Prostate gland (tissue), 2 donors: Measurements from ENCODE around the gene SPTSSB. TPM values are rescaled to one million over a fixed set of nuclear protein-coding genes. Genes with fewer than 3 reads are reported as not detected.

Experiments
- DNase-seq: peaks from one replicate; pipeline ENCODE4 v3.0.0-alpha.2; 2019; ENCODE audit warnings: low spot score
- H3K27ac ChIP-seq, 2 donors: fragments of 200-600 bp; sonication (generic); 2 replicates each; pipeline ENCODE4 v1.5.1; 2017 to 2019
- H3K27me3 ChIP-seq: fragments of 200-600 bp; sonication (generic); replicated peaks from 2 replicates; pipeline ENCODE4 v1.5.1; 2019; ENCODE audit not compliant: insufficient read depth
- H3K36me3 ChIP-seq, 2 donors: fragments of 200-600 bp; sonication (generic); 1 replicate in 1 of 2; 2 replicates in 1 of 2; pipeline versions ENCODE4 v1.5.1 to v1.8.1; 2017 to 2019
- H3K4me1 ChIP-seq: fragments of 200-600 bp; sonication (generic); replicated peaks from 2 replicates; pipeline ENCODE4 v1.5.1; 2019
- H3K4me3 ChIP-seq, 2 donors: fragments of 200-600 bp; sonication (generic); 2 replicates each; pipeline ENCODE4 v1.5.1; 2017 to 2019
- H3K9me3 ChIP-seq: fragments of 200-600 bp; sonication (generic); 2 replicates; pipeline ENCODE4 v1.5.1; 2017
- POLR2A ChIP-seq: fragments of 450-650 bp; IDR thresholded peaks from one replicate; pipeline ENCODE4 v1.6.1; 2016; ENCODE audit warnings: antibody characterized with exemption, mild to moderate bottlenecking
- POLR2AphosphoS5 ChIP-seq: sonication (generic); formaldehyde crosslinking; IDR thresholded peaks from one replicate; pipeline ENCODE4 v1.6.1; 2017; ENCODE audit warnings: antibody characterized with exemption
- whole genome bisulfite sequencing: methylation state at CpG from one replicate; pipeline ENCODE4 v1.1.5; 2018; 5-methylcytosine and 5-hydroxymethylcytosine counted together
- intact Hi-C: fragments of 100-400 bp; cut with DNase I; formaldehyde crosslinking; loops from one replicate; pipeline ENCODE4 v1.14.2; 2022
- total RNA-seq, 2 donors: library from RNA; depleted of rRNA; stranded (reverse); fragments of >200 nt; gene quantifications; one replicate each; pipeline ENCODE4 v1.1.0, GENCODE V29; 2016
- TF ChIP-seq, protein P1 (sequence below), 4 experiments: fragments of 200-600 bp in 2 of 4; fragments of 450-650 bp in 2 of 4; sonication (generic) in 2 of 4; IDR thresholded peaks; 1 replicate in 3 of 4; 2 replicates in 1 of 4; pipeline ENCODE4 v1.5.1; 2016 to 2019; ENCODE audit warnings: antibody characterized with exemption in 4 of 4, mild to moderate bottlenecking in 2 of 4, moderate library complexity in 2 of 4

SPTSSB gene
- total RNA-seq, 2 donors from 2014 or later = 6.2 to 94.5 TPM

DNA sequence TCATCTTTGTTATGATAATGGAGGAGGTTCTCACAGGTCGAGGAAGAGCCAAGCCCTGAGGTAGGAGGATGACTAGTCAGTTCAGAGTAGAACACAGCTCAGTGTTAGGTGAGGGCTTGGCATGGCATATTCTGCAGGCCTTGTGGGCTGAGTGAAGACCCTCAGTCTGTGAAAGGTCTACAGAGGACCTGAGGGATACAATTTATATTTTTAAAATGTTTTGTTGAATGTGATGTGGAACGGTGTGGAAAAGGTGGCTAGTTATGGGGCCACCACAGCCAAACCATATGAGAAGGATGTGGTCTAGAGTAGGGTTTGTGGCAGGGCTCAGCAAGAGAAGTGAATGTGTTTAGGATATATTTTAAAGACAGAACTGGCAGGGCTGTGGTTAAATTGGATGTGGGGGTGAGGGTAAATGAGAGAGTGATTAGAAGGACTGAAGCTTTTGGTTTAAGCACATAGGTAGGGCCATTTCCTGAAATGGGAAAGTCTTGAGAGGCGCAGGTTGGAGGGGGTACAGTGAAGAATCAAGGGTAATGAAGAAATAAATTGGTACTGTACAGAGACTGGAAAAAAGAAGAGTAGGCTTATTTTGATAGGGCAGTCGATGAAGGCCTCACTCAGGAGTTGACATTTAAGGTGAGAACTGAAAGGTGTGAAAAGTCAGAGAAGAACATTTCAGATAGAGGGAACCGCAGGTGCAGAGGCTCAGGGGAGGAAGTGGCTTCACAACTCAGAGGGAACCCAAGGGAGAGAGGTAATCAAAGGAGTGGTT is 60.5 kb downstream of the SPTSSB start:
- H3K4me3 ChIP-seq = no peak overlapping the region
- WGBS = 76% methylated on average over 5 of the region's 5 CpGs
- H3K9me3 ChIP-seq = no peaks in the 10 kb centered on the region
- no peak for DNase-seq
- no peaks in the 10 kb centered on the region for H3K36me3 ChIP-seq
- intact Hi-C loops = no loop called here
- H3K27ac ChIP-seq = no peak overlapping the region
- H3K27me3 ChIP-seq = no peaks in the 10 kb centered on the region
- no peaks in the 10 kb centered on the region for H3K4me1 ChIP-seq
- TF ChIP-seq, protein P1, sequence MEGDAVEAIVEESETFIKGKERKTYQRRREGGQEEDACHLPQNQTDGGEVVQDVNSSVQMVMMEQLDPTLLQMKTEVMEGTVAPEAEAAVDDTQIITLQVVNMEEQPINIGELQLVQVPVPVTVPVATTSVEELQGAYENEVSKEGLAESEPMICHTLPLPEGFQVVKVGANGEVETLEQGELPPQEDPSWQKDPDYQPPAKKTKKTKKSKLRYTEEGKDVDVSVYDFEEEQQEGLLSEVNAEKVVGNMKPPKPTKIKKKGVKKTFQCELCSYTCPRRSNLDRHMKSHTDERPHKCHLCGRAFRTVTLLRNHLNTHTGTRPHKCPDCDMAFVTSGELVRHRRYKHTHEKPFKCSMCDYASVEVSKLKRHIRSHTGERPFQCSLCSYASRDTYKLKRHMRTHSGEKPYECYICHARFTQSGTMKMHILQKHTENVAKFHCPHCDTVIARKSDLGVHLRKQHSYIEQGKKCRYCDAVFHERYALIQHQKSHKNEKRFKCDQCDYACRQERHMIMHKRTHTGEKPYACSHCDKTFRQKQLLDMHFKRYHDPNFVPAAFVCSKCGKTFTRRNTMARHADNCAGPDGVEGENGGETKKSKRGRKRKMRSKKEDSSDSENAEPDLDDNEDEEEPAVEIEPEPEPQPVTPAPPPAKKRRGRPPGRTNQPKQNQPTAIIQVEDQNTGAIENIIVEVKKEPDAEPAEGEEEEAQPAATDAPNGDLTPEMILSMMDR (IDR thresholded peaks at IDR 0.05) = no peak
- no peak for TF ChIP-seq POLR2AphosphoS5
- no peak for TF ChIP-seq POLR2A

DNA sequence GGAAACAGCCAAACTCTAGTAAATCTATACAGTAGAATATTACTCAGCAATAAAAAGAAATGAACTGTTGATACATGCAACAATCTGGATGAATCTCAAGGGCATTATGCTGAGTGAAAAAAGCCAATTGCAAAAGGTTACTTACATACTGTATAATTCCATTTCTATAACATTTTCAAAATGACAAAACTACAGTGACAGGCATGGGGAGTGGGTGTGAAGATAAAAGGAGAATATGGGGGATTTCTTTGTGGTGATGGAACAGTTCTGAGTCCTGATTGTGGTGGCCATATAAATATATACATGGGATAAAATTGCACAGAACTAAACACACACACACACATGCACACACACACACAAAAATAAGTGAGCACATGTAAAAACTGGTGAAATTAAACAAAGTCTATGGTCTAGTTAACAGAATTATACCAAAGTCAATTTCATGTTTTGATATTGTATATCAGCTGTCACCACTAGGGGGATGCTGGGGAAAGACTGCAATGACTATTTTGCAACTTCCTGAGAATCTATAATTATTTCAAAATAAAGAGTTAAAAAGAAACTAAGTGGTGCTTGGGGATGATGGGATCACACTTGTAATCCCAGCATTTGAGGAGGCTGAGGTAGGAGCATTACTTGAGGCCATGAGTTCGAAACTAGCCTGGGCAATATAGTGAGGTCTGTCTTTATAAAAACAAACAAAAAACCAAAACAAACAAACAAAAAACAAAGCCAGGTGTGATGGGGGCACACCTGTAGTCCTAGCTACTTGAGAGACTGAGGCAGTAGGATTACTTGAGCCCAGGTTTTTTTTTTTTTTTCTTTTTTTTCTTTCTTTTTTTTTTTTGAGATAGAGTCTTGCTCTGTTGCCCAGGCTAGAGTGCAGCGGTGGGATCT is 66.0 kb downstream of the SPTSSB start:
- H3K36me3 ChIP-seq = no peaks in the 10 kb centered on the region
- DNase-seq = no peak
- 93% methylated on average over 2 of the region's 2 CpGs for WGBS
- intact Hi-C loops = no loop called here
- no peaks in the 10 kb centered on the region for H3K9me3 ChIP-seq
- H3K27ac ChIP-seq = no peak overlapping the region
- H3K4me3 ChIP-seq = no peak overlapping the region
- no peaks in the 10 kb centered on the region for H3K4me1 ChIP-seq
- no peaks in the 10 kb centered on the region for H3K27me3 ChIP-seq
- TF ChIP-seq, protein P1 (IDR thresholded peaks at IDR 0.05) = peak; percentile 10 to 49 (median 39)
- no peak for TF ChIP-seq POLR2AphosphoS5

DNA sequence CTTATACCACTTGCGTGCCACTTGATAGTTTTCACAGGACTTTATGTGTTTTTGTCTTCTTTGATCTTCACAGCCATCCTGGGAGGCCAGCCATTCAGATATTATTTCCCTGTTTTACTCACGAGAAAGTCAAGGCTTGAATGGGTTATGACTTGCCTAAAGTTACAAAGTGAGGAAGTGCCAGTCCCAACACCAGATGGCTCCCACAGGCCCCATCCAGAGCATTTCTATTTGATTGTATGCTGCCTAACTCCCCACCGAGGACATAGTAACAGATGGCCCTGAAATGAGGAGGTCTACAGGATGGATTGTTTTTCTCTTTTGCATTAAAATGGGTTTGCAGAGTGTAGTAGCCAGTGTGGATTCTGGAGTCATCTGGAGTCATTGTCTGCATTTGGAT is 74.5 kb downstream of the SPTSSB start:
- no peaks in the 10 kb centered on the region for H3K27me3 ChIP-seq
- intact Hi-C loops = no loop called here
- H3K4me1 ChIP-seq = no peaks in the 10 kb centered on the region
- DNase-seq = no peak
- H3K4me3 ChIP-seq = no peak overlapping the region
- H3K27ac ChIP-seq = no peak overlapping the region
- no peaks in the 10 kb centered on the region for H3K36me3 ChIP-seq
- no peak for TF ChIP-seq POLR2AphosphoS5
- TF ChIP-seq POLR2A = no peak
- TF ChIP-seq, protein P1 (IDR thresholded peaks at IDR 0.05) = no peak
- H3K9me3 ChIP-seq = no peaks in the 10 kb centered on the region
- WGBS = 66% methylated on average over 3 of the region's 3 CpGs

DNA sequence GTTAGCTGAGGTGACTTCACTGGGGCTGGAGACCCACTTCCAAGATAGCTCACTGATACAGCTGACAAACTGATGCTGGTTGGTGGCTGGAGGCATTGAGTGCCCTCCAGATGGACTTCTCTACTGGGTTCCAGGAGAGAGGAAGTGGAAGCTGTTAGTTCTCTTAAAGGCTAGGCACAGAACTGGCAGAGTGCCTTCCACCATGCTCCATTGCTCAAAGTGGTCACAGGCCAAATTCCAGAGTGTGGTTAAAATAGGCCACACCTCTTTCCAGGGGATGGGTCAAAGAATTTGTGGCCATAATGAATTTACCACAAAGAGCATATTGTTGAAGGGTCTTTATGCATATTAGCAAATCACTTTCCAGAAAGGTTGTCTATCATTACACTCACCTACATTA is 76.0 kb downstream of the SPTSSB start:
- TF ChIP-seq, protein P1 (IDR thresholded peaks at IDR 0.05) = no peak
- no peak for TF ChIP-seq POLR2A
- no peak for TF ChIP-seq POLR2AphosphoS5
- Histone ChIP-seq H3K27me3 (no peaks in the 10 kb centered on the region), H3K27ac (no peak overlapping the region), H3K4me3 (no peak overlapping the region), H3K9me3 (no peaks in the 10 kb centered on the region), H3K4me1 (no peaks in the 10 kb centered on the region), H3K36me3 (no peaks in the 10 kb centered on the region)
- no peak for DNase-seq
- intact Hi-C loops = no loop called here

Other genes with a start within 250 kb of the SPTSSB start
- 10 to 100 TPM; 29.5 to 52.0 TPM for gene NMD3, start 150.2 kb downstream of the SPTSSB start, total RNA-seq
- not detected for gene OTOL1, start 125.3 kb upstream of the SPTSSB start, total RNA-seq